Astrocyte of the cerebellum (primary cell): ENCODE data around the gene C11orf24.
"Not testable (repeated sequence)": the region's sequence is repeated elsewhere in the genome, so short reads cannot be mapped to it uniquely, and the experiment has no call there.

ENCODE experiments used
- DNase-seq: peaks from one replicate; pipeline ENCODE4 v3.0.0-alpha.2; 2011; ENCODE audit warnings: low read depth
- H3K4me3 ChIP-seq: 2 replicates; pipeline ENCODE4 v1.5.1; 2011; ENCODE audit warnings: mild to moderate bottlenecking, low read depth, low read length, moderate library complexity
- in situ Hi-C: cut with HindIII; loops from 2 replicates; pipeline ENCODE4 v1.10.0; 2017; ENCODE audit warnings: low sequenced_read_pairs
- TF ChIP-seq, protein P1 (sequence below): IDR thresholded peaks from 2 replicates; pipeline ENCODE4 v1.5.1; 2012; ENCODE audit warnings: low read length, low read depth, moderate library complexity, mild to moderate bottlenecking; ENCODE audit errors: missing control alignments

The C11orf24 gene

DNA sequence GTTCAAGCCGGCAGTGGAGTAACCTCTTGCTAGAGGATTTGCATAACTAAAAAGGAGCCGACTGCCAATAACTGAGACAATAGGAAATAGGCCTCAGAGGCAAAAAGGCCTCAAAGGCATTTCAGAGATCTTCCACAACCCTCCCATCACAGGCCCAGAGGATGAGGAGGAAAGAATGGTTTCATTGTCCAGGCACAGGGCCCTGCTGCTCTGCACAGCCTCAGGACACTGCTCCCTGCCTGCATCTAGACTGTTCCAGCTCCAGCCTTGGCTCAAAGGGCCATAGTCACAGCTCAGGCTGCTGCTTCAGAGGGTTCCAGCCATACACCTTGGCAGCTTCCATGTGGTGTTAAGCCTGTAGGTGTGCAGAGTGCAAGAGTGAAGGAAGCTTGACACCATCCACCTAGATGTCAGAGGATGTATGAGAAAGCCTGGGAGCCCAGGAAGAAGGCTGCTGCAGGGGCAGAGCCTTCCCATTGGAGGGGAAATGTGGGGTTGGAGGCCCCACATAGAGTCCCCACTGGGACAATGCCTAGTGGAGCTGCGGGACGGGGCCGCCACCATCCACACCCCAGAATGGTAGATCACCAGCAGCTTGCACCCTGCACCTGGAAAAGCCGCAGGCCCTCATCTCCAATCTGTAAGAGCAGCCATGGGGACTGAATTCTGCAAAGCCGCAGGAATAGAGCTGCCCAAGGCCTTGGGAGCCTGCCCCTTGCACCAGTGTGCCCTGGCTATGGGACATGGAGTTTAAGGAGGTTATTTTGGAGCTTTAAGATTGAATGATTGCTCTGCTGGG is 32.4 kb upstream of the C11orf24 start:
- TF ChIP-seq, protein P1, sequence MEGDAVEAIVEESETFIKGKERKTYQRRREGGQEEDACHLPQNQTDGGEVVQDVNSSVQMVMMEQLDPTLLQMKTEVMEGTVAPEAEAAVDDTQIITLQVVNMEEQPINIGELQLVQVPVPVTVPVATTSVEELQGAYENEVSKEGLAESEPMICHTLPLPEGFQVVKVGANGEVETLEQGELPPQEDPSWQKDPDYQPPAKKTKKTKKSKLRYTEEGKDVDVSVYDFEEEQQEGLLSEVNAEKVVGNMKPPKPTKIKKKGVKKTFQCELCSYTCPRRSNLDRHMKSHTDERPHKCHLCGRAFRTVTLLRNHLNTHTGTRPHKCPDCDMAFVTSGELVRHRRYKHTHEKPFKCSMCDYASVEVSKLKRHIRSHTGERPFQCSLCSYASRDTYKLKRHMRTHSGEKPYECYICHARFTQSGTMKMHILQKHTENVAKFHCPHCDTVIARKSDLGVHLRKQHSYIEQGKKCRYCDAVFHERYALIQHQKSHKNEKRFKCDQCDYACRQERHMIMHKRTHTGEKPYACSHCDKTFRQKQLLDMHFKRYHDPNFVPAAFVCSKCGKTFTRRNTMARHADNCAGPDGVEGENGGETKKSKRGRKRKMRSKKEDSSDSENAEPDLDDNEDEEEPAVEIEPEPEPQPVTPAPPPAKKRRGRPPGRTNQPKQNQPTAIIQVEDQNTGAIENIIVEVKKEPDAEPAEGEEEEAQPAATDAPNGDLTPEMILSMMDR, result no peak
- DNase-seq, result no peak
- in situ Hi-C loops, result loop anchor here (5.0 kb wide), 1 partner anchor 92 kb away; the partner anchor contains the start of gene KMT5B

DNA sequence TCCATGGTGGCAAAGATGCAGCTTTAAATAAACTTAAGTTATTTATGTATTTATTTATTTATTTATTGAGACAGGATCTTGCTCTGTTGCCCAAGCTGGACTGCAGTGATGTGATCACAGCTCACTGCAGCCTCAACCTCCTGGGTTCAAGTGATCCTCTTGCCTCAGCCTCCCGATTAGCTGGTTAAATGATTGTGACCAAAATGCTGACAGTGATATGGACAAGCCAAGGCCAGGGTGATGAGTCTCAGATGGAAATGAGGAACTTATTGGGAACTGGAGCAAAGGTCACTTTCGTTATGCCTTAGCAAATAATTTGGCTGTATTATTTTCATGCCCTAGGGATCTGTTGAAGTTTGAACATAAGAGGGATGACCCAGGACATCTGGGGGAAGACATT is 31.3 kb upstream of the C11orf24 start:
- no peak overlapping the region for H3K4me3 ChIP-seq
- TF ChIP-seq, protein P1, result no peak
- no peak for DNase-seq
- in situ Hi-C loops, result loop anchor here (5.0 kb wide), 1 partner anchor 91 kb away; the partner anchor contains the start of gene KMT5B

More for the DNA sequence above, 32.4 kb upstream of the C11orf24 start:
- no peak overlapping the region for H3K4me3 ChIP-seq

- TF ChIP-seq, protein P1, result no peak
- no peak for DNase-seq
- H3K4me3 ChIP-seq, result no peak overlapping the region
- in situ Hi-C loops, result loop anchor here (5.0 kb wide), 1 partner anchor 90 kb away; the partner anchor contains the start of gene KMT5B
Observed at GRCh38 chr11:68302670-68303069, 30.9 kb upstream of the C11orf24 start.

DNA sequence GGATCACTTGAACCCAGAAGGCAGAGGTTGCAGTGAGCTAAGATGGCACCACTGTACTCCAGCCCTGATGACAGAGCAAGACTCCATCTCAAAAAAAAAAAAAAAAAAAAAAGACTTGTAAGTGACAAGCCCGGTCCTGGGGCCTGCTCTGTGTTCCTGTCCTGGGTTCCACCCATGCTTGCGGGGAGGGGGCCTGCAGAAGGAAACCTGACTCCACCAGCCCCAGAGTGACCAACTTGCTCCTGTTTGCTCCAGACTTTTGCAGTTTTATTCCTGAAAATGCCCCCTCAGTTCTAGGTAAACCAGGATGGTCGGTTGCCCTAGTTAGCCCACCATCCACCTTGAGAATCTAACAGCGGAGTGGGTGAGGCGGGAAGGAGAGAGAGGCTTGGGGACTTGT is 30.5 kb upstream of the C11orf24 start:
- in situ Hi-C loops, result loop anchor here (5.0 kb wide), 1 partner anchor 90 kb away; the partner anchor contains the start of gene KMT5B
- no peak overlapping the region for H3K4me3 ChIP-seq
- no peak for DNase-seq
- TF ChIP-seq, protein P1, result no peak

GRCh38 chr11:68300076-68300830 is 28.5 kb upstream of the C11orf24 start:
- DNase-seq, result no peak
- TF ChIP-seq, protein P1, result no peak
- H3K4me3 ChIP-seq, result no peak overlapping the region
- in situ Hi-C loops, result loop anchor here (5.0 kb wide), 1 partner anchor 88 kb away; the partner anchor contains the start of gene KMT5B

DNA sequence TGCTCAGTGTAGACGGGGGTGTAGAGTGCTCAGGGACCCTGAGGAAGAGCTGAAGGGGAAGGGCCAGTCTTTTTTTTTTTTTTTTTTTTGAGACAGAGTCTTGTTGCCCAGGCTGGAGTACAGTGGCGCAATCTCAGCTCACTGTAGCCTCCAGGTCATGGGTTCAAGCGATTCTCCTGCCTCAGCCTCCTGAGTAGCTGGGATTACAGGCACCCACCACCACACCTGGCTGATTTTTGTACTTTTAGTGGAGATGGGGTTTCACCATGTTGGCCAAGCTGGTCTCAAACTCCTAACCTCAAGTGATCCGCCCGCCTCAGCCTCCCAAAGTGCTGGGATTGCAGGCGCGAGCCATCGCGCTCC is 27.7 kb upstream of the C11orf24 start:
- H3K4me3 ChIP-seq, in situ Hi-C loops, DNase-seq: not testable (repeated sequence)
